Breast epithelium (tissue), 4 donors: ENCODE measurements around the gene TNFSF13. TPM values are rescaled to one million over a fixed set of nuclear protein-coding genes. Genes with fewer than 3 reads are reported as not detected.

Experiments used
- DNase-seq, 2 donors: peaks; one replicate each; pipeline ENCODE4 v3.0.0-alpha.2; 2019; ENCODE audit warnings: low spot score in 2 of 2
- H3K27ac ChIP-seq, 2 donors: fragments of 200-600 bp; sonication (generic) in 1 of 2; one replicate each; pipeline ENCODE4 v1.5.1; 2016 to 2019; ENCODE audit warnings: mild to moderate bottlenecking in 1 of 2
- H3K27me3 ChIP-seq, 2 donors: fragments of 200-600 bp; sonication (generic) in 1 of 2; one replicate each; pipeline versions ENCODE4 v1.5.1 to v1.6.0; 2017 to 2019; ENCODE audit warnings: control low read depth in 1 of 2, mild to moderate bottlenecking in 1 of 2
- H3K36me3 ChIP-seq: fragments of 200-600 bp; one replicate; pipeline ENCODE4 v1.5.1; 2019
- H3K4me1 ChIP-seq, 2 donors: fragments of 200-600 bp; sonication (generic); one replicate each; pipeline ENCODE4 v1.5.1; 2016 to 2019; ENCODE audit warnings: control low read depth in 1 of 2
- H3K4me3 ChIP-seq, 3 donors: fragments of 200-600 bp; sonication (generic); 1 replicate in 2 of 3; 2 replicates in 1 of 3; pipeline ENCODE4 v1.5.1; 2016 to 2019; ENCODE audit warnings: mild to moderate bottlenecking in 3 of 3, moderate library complexity in 2 of 3
- H3K9me3 ChIP-seq, 2 donors: fragments of 200-600 bp; sonication (generic) in 1 of 2; one replicate each; pipeline ENCODE4 v1.5.1; 2016 to 2019; ENCODE audit warnings: control low read depth in 1 of 2
- CTCF ChIP-seq, 3 donors: fragments of 450-650 bp; IDR thresholded peaks; one replicate each; pipeline ENCODE4 v1.5.1; 2016 to 2017; ENCODE audit warnings: antibody characterized with exemption in 3 of 3, mild to moderate bottlenecking in 3 of 3, moderate library complexity in 3 of 3
- POLR2A ChIP-seq: fragments of 450-650 bp; IDR thresholded peaks from one replicate; pipeline ENCODE4 v1.6.1; 2016; ENCODE audit warnings: antibody characterized with exemption, mild to moderate bottlenecking, moderate library complexity
- POLR2AphosphoS5 ChIP-seq, 3 donors: sonication (generic); formaldehyde crosslinking; IDR thresholded peaks; one replicate each; pipeline ENCODE4 v1.6.1; 2017; ENCODE audit warnings: antibody characterized with exemption in 3 of 3
- intact Hi-C: fragments of 100-400 bp; cut with DNase I; formaldehyde crosslinking; loops from one replicate; pipeline ENCODE4 v1.15.1; 2023; ENCODE audit warnings: low total_unique reads
- total RNA-seq, 3 donors: library from RNA; depleted of rRNA; stranded (reverse); fragments of >200 nt; gene quantifications; one replicate each; pipeline ENCODE4 v1.1.0, GENCODE V29; 2016

TNFSF13 gene
- total RNA-seq, 3 donors from 2014 or later: 25.2 to 36.7 (median 33.6) TPM

GRCh38 chr17:7576432-7576937 lies 17.9 kb downstream of the TNFSF13 start:
- intact Hi-C loops: no loop called here
- H3K36me3 ChIP-seq: peaks cover 16% of the 10 kb centered on the region
- no peaks in the 10 kb centered on the region for H3K9me3 ChIP-seq
- H3K4me3 ChIP-seq: no peak overlapping the region
- DNase-seq: no peak
- no peak overlapping the region for H3K27ac ChIP-seq
- TF ChIP-seq POLR2A (no peak), CTCF (IDR thresholded peaks at IDR 0.05) (no peak), POLR2AphosphoS5 (IDR thresholded peaks at IDR 0.05) (no peak)
- no peaks in the 10 kb centered on the region for H3K27me3 ChIP-seq
- H3K4me1 ChIP-seq: peaks cover 13 to 16% of the 10 kb centered on the region in 2 donors

- no peak for DNase-seq
- H3K9me3 ChIP-seq: no peaks in the 10 kb centered on the region
- peaks cover 18 to 20% of the 10 kb centered on the region in 2 donors for H3K4me1 ChIP-seq
- no peak for TF ChIP-seq POLR2AphosphoS5 (IDR thresholded peaks at IDR 0.05)
- TF ChIP-seq CTCF (IDR thresholded peaks at IDR 0.05): no peak
- intact Hi-C loops: no loop called here
- no peaks in the 10 kb centered on the region for H3K27me3 ChIP-seq
- no peak overlapping the region for H3K4me3 ChIP-seq
- H3K27ac ChIP-seq: peak overlapping the region; percentile 87 to 99
- peaks cover 16% of the 10 kb centered on the region for H3K36me3 ChIP-seq
Observed at GRCh38 chr17:7577327-7578199, 19.0 kb downstream of the TNFSF13 start.

GRCh38 chr17:7579001-7579833 lies 20.7 kb downstream of the TNFSF13 start, which contains the start of gene CD68:
CD68 (plus strand) TSS chr17:7579638; CDS start chr17:7579678, 40 bp downstream.
- intact Hi-C loops: no loop called here
- Histone ChIP-seq H3K9me3 (no peaks in the 10 kb centered on the region), H3K36me3 (peaks cover 16% of the 10 kb centered on the region), H3K27ac (peak within 1 kb of the TSS; percentile 87 to 99), H3K4me3 (peak within 1 kb of the TSS; percentile 59 to 73 (median 59)), H3K27me3 (no peaks in the 10 kb centered on the region), H3K4me1 (peaks cover 21 to 25% of the 10 kb centered on the region in 2 donors)
- TF ChIP-seq CTCF (IDR thresholded peaks at IDR 0.05) (no peak), POLR2A (peak; percentile 42), POLR2AphosphoS5 (IDR thresholded peaks at IDR 0.05) (peak; percentile 59 to 71 (median 62))
- DNase-seq: peak; percentile 60 to 77

- H3K4me1 ChIP-seq: peaks cover 22 to 23% of the 10 kb centered on the region in 2 donors
- H3K4me3 ChIP-seq: peak overlapping the region; percentile 59 to 73 (median 59)
- H3K36me3 ChIP-seq: peaks cover 16% of the 10 kb centered on the region
- intact Hi-C loops: no loop called here
- TF ChIP-seq POLR2A (no peak), CTCF (IDR thresholded peaks at IDR 0.05) (no peak), POLR2AphosphoS5 (IDR thresholded peaks at IDR 0.05) (no peak)
- H3K9me3 ChIP-seq: no peaks in the 10 kb centered on the region
- no peaks in the 10 kb centered on the region for H3K27me3 ChIP-seq
- H3K27ac ChIP-seq: peak overlapping the region; percentile 87 to 99
- DNase-seq: no peak
Observed at GRCh38 chr17:7579834-7580603, 21.5 kb downstream of the TNFSF13 start.
